ENCODE data around the gene SLIT1.
"Not testable (repeated sequence)": the region's sequence is repeated elsewhere in the genome, so short reads cannot be mapped to it uniquely, and the experiment has no call there.

Gene SLIT1

GRCh38 chr10:97106207-97106606, 79.6 kb downstream of the SLIT1 start:
- no peak for FAIRE-seq

GRCh38 chr10:97105303-97105702, 80.5 kb downstream of the SLIT1 start:
- FAIRE-seq = no peak

GRCh38 chr10:97103316-97104080, 82.3 kb downstream of the SLIT1 start:
- FAIRE-seq = no peak

GRCh38 chr10:97102441-97102840, 83.3 kb downstream of the SLIT1 start:
- no peak for FAIRE-seq

- FAIRE-seq = no peak
Measured at GRCh38 chr10:97101166-97101940, 84.4 kb downstream of the SLIT1 start.

GRCh38 chr10:97100657-97101056, 85.1 kb downstream of the SLIT1 start:
- FAIRE-seq = no peak

GRCh38 chr10:97099868-97100267, 85.9 kb downstream of the SLIT1 start:
- FAIRE-seq = no peak

- FAIRE-seq = no peak
Measured at GRCh38 chr10:97099089-97099488, 86.7 kb downstream of the SLIT1 start.

GRCh38 chr10:97097084-97097433, 88.7 kb downstream of the SLIT1 start:
- no peak for FAIRE-seq

- no peak for FAIRE-seq
Measured at GRCh38 chr10:97096261-97097083, 89.3 kb downstream of the SLIT1 start.

- FAIRE-seq = no peak
Measured at GRCh38 chr10:97095701-97096260, 90.0 kb downstream of the SLIT1 start.

GRCh38 chr10:97090644-97091043, 95.1 kb downstream of the SLIT1 start:
- no peak for FAIRE-seq

GRCh38 chr10:97090035-97090434, 95.7 kb downstream of the SLIT1 start:
- FAIRE-seq = no peak

GRCh38 chr10:97089209-97089870, 96.4 kb downstream of the SLIT1 start:
- FAIRE-seq = no peak

- no peak for FAIRE-seq
Measured at GRCh38 chr10:97087296-97087695, 98.5 kb downstream of the SLIT1 start.

- no peak for FAIRE-seq
Measured at GRCh38 chr10:97086530-97086929, 99.2 kb downstream of the SLIT1 start.

GRCh38 chr10:97083228-97083829, 102.4 kb downstream of the SLIT1 start:
- FAIRE-seq = no peak

- not testable (repeated sequence) for FAIRE-seq
Measured at GRCh38 chr10:97082575-97082974, 103.2 kb downstream of the SLIT1 start.

- no peak for FAIRE-seq
Measured at GRCh38 chr10:97081621-97082235, 104.0 kb downstream of the SLIT1 start.

GRCh38 chr10:97080051-97080776, 105.5 kb downstream of the SLIT1 start:
- FAIRE-seq = no peak

GRCh38 chr10:97079448-97079847, 106.3 kb downstream of the SLIT1 start:
- FAIRE-seq = no peak

Data from endometrium (tissue), 2 donors.